ENCODE results near the gene SREBF2. TPM values are rescaled to one million over a fixed set of nuclear protein-coding genes. Genes with fewer than 3 reads are reported as not detected.

Gene SREBF2
- total RNA-seq, 4 donors from 2014 or later: 91.1 to 122 (median 96.2) TPM

GRCh38 chr22:41883400-41883799 is 50.5 kb downstream of the SREBF2 start:
- TF ChIP-seq POLR2A (IDR thresholded peaks at IDR 0.05): no peak
- TF ChIP-seq CTCF (IDR thresholded peaks at IDR 0.05): no peak
- intact Hi-C loops (cut with DNase I; ENCODE audit: low total_unique reads): no loop called here
- WGBS, 2 donors: 88 to 100% methylated on average over 2 of the region's 2 CpGs
- no peak for DNase-seq (ENCODE audit: low spot score in 2 of 2)
- H3K4me3 ChIP-seq (ENCODE audit: low read depth, poor library complexity, severe bottlenecking): no peak overlapping the region

GRCh38 chr22:41885116-41885515 is 52.2 kb downstream of the SREBF2 start:
- DNase-seq (ENCODE audit: low spot score in 2 of 2): no peak
- 92 to 93% methylated on average over 2 of the region's 2 CpGs for WGBS, 2 donors
- intact Hi-C loops (cut with DNase I; ENCODE audit: low total_unique reads): no loop called here
- H3K4me3 ChIP-seq (ENCODE audit: low read depth, poor library complexity, severe bottlenecking): no peak overlapping the region
- TF ChIP-seq POLR2A (IDR thresholded peaks at IDR 0.05) (no peak), CTCF (IDR thresholded peaks at IDR 0.05) (no peak)

GRCh38 chr22:41885516-41885915 is 52.6 kb downstream of the SREBF2 start:
- DNase-seq (ENCODE audit: low spot score in 2 of 2): no peak
- intact Hi-C loops (cut with DNase I; ENCODE audit: low total_unique reads): no loop called here
- no peak for TF ChIP-seq POLR2A (IDR thresholded peaks at IDR 0.05)
- TF ChIP-seq CTCF (IDR thresholded peaks at IDR 0.05): no peak
- H3K4me3 ChIP-seq (ENCODE audit: low read depth, poor library complexity, severe bottlenecking): no peak overlapping the region
- WGBS, 2 donors: 91 to 95% methylated on average over 6 of the region's 6 CpGs

GRCh38 chr22:41888627-41889200 is 55.8 kb downstream of the SREBF2 start:
- WGBS, 2 donors: 80 to 89% methylated on average over 4 of the region's 4 CpGs
- intact Hi-C loops (cut with DNase I; ENCODE audit: low total_unique reads): no loop called here

GRCh38 chr22:41891407-41891806 is 58.5 kb downstream of the SREBF2 start:
- WGBS, 2 donors: 90 to 95% methylated on average over 9 of the region's 9 CpGs
- H3K4me3 ChIP-seq (ENCODE audit: low read depth, poor library complexity, severe bottlenecking): no peak overlapping the region
- no peak for TF ChIP-seq CTCF (IDR thresholded peaks at IDR 0.05)
- no peak for TF ChIP-seq POLR2A (IDR thresholded peaks at IDR 0.05)
- intact Hi-C loops (cut with DNase I; ENCODE audit: low total_unique reads): no loop called here
- no peak for DNase-seq (ENCODE audit: low spot score in 2 of 2)

More at GRCh38 chr22:41888627-41889200, 55.8 kb downstream of the SREBF2 start:
- DNase-seq (ENCODE audit: low spot score in 2 of 2): no peak
- TF ChIP-seq POLR2A (IDR thresholded peaks at IDR 0.05): no peak
- no peak for TF ChIP-seq CTCF (IDR thresholded peaks at IDR 0.05)
- H3K4me3 ChIP-seq (ENCODE audit: low read depth, poor library complexity, severe bottlenecking): no peak overlapping the region

- TF ChIP-seq CTCF (IDR thresholded peaks at IDR 0.05): no peak
- no peak for TF ChIP-seq POLR2A (IDR thresholded peaks at IDR 0.05)
- 88 to 97% methylated on average over 4 of the region's 4 CpGs for WGBS, 2 donors
- no peak overlapping the region for H3K4me3 ChIP-seq (ENCODE audit: low read depth, poor library complexity, severe bottlenecking)
- DNase-seq (ENCODE audit: low spot score in 2 of 2): no peak
- intact Hi-C loops (cut with DNase I; ENCODE audit: low total_unique reads): no loop called here
These were observed 59.8 kb downstream of the SREBF2 start for GRCh38 chr22:41892721-41893120.

Data from lower leg skin (tissue), 4 donors.